HG03159 (cell line): ENCODE results near the gene MAP2K6.

Experiments
- ATAC-seq: cut with Tn5 transposase; IDR thresholded peaks from one replicate; pipeline ENCODE4 v1.9.1; 2021; ENCODE audit warnings: mild to moderate bottlenecking, moderate library complexity; ENCODE audit not compliant: unreplicated experiment

MAP2K6 gene

GRCh38 chr17:69528035-69528434 is 113.5 kb downstream of the MAP2K6 start:
- ATAC-seq, result no peak

- no peak for ATAC-seq
Observed at GRCh38 chr17:69533481-69534234, 119.2 kb downstream of the MAP2K6 start.

GRCh38 chr17:69534235-69534621 is 119.7 kb downstream of the MAP2K6 start:
- ATAC-seq, result no peak

GRCh38 chr17:69535016-69535570 is 120.6 kb downstream of the MAP2K6 start:
- no peak for ATAC-seq

GRCh38 chr17:69538795-69539194 is 124.3 kb downstream of the MAP2K6 start:
- ATAC-seq, result no peak

- ATAC-seq, result no peak
Observed at GRCh38 chr17:69539274-69539673, 124.8 kb downstream of the MAP2K6 start.

- no peak for ATAC-seq
Observed at GRCh38 chr17:69539781-69540319, 125.4 kb downstream of the MAP2K6 start.

- no peak for ATAC-seq
Observed at GRCh38 chr17:69540356-69540755, 125.9 kb downstream of the MAP2K6 start.

GRCh38 chr17:69547230-69547629 is 132.7 kb downstream of the MAP2K6 start:
- ATAC-seq, result no peak

- peak; percentile 76 for ATAC-seq
Observed at GRCh38 chr17:69547947-69548346, 133.4 kb downstream of the MAP2K6 start.

- ATAC-seq, result no peak
Observed at GRCh38 chr17:69551212-69552010, 136.9 kb downstream of the MAP2K6 start.

- ATAC-seq, result no peak
Observed at GRCh38 chr17:69552986-69553667, 138.6 kb downstream of the MAP2K6 start.

- ATAC-seq, result no peak
Observed at GRCh38 chr17:69555056-69555455, 140.6 kb downstream of the MAP2K6 start.

- ATAC-seq, result no peak
Observed at GRCh38 chr17:69557339-69557738, 142.8 kb downstream of the MAP2K6 start.

GRCh38 chr17:69558796-69559195 is 144.3 kb downstream of the MAP2K6 start:
- no peak for ATAC-seq

GRCh38 chr17:69560987-69561441 is 146.5 kb downstream of the MAP2K6 start:
- ATAC-seq, result no peak

- ATAC-seq, result no peak
Observed at GRCh38 chr17:69561462-69561861, 147.0 kb downstream of the MAP2K6 start.

GRCh38 chr17:69565447-69565846 is 150.9 kb downstream of the MAP2K6 start:
- no peak for ATAC-seq

GRCh38 chr17:69567130-69567529 is 152.6 kb downstream of the MAP2K6 start:
- no peak for ATAC-seq

- ATAC-seq, result no peak
Observed at GRCh38 chr17:69572747-69573146, 158.2 kb downstream of the MAP2K6 start.

- ATAC-seq, result no peak
Observed at GRCh38 chr17:69573396-69573795, 158.9 kb downstream of the MAP2K6 start.
